NCI-H524 treated with DMSO at 0.1 percent for 48 hours (cell line): ENCODE measurements around the gene E2F2.

Experiments
- DNase-seq: peaks from one replicate; lab custom pipeline; 2025; lab: John Stamatoyannopoulos, UW

The E2F2 gene

DNA sequence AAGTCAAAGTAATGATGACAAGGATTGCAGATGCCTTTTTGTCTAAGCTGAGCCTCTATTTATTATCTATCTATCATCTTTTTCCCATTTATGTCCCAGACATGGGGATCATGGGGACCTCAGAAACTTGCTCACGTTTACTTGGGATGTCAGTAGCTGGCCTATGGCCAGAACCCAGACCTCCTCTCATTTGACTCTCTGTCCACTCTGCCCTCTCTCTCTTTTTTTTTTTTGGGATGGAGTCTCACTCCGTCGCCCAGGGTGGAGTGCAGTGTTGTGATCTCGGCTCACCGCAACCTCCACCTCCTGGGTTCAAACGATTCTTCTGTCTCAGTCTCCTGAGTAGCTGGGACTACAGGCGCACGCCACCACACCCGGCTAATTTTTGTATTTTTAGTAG is 32.0 kb upstream of the E2F2 start:
- DNase-seq: no peak

DNA sequence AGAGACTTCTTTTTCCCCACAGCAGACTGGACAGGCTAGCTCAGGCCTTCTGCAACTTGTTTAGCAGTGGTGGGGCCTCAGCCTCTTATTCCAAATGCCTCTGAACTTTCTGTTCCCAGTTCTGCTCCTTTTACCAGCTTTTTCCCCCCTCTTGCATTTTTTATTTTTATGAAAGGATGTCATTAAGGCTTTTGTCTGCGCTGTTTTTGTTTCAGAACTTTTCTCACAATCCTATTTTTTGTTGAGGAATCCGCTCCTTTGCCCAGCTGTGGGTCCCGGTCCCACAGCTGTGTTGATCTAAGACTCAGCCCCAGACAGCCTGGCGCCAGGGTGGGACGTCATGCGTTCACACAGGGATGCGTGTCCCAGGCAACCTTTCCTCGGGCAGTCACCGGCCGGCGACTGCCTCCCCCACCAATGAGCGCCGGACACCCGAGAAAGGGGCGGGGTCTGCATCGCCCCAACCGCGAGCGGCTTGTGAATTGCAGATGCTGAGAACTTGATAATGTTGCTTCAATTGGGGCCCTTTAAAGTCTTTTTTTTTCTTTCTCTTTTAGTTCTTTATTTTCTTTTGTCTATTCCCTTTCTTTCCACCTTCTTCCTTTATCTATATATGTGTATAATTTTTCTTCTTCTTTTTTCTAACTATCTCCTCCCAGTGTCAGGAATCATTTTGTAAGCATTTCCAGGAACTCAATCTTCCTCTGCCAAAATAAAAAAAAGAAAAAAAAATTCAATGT is 31.3 kb upstream of the E2F2 start:
- DNase-seq: peak; percentile 23

DNA sequence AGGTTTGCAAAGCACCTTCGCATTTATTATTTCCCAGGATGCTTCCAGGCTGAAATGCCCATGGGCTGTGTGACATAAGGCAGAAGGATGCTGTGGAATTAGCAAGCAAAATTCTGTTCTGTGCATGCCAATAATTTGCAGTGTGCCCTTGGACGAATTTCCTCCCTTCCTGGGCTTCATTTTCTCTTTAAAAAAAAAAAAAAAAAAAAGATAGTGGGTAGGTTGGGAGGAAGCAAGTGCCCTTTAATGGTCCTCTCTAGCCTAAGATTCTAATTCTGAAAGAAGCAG is 30.7 kb upstream of the E2F2 start:
- DNase-seq: no peak

DNA sequence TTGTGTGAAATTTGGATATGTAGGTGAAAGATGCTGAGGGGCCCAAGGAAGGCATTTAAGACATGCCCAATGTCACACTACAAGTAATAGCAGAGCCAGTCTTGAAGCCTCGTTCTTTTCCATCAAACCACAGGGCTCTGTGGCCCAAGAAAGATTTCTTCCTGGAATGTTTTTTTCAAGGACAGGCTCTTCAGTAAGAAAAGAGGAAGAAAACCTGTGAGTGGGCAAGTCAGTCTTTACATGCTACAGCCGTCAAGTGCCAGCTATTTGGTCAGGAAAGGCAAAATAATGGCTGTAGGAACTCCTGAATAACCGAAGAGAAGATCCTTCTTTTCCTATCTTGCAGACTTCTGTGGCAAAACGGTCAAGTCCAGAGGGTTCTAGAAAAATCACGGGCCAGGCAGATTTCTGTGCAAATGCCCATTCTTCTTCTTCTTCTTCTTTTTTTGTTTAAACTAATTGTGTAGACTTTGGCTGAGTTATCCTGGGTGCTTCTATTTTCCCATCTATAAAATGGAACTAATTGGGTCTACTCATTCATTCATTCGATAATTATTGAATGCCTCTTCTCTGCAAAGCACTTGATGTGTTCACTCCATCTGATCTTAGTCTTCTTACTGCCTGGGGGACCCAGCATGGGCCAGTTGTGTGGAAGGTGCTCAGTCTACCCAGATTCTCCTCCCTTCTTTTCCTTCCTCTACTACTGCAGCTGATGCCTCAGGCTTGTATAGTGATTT is 30.2 kb upstream of the E2F2 start:
- DNase-seq: no peak

DNA sequence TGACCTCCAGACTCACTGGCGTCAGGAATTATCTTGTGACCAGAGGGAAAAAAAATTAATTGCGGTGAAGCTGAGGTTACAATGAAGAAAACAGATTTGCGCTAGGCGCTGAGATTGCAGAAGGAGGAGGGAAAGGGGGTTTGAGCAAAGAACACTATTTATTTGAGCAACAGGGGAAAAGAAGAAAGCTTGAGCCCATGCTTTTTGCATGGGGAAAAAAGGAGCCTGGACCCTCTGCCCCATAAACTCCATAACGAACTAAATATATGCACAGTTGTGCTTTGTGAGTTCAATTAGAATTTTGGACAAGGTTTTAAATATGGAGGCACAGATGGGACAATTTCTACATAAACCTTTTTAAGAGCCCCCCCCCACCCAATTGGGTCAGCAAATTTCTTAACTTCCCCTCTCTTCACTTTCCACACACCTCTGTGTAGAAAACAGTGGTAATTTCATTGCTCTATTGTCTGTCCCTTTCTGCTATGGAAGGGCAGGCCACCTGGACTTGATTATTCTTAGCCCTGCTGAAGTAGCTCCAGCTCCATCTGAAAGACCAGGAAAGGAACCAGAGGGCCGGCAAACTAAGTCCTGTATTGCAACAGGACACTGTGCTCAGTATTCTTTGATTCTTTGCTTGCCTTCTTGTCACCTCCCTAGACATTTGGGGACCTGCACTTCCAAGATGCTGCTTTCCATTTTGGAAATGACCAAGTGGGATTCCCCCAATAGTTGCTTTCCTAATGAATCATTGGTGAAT is 29.1 kb upstream of the E2F2 start:
- no peak for DNase-seq

DNA sequence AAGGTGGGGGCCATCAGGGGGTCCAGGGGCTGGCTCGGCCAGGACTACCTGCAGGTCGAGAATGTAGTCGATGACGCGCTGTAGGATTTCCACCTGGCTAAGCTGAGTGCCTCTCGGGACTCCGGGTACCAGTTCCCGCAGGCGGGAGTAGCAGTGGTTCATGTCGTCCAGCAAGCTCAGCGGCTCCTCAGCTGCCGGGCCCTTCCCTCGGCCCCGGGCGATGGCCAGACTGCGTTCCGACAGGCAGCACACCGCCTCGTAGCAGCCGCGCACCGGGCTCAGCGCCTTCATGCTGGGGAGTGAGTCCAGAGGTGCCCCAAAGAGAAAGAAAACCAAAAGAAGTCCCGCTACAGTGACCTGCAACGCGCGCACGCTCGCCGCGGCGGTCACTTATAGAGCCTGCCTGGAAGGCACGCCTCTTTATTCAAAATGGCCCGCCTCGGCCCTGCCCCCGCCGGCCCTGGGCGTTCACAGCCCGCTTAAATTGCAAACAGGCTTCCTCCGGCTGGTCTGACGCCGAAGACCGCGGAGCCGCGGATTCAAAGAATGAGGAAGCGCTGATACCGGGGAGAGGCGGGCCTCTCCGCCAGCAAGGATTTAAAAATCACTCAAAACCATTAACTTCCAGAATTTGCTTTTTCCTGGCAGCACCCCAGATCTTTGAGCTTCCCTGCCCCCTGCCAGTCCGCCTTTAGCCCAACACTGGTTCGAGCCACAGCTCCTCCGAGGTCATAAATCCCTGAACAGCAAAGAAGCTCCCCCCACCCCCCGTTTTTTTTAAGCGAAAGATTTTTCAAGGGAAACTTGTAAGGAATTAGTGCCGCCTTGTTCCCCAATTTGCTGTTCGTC is 28.3 kb upstream of the E2F2 start, which contains the start of gene ID3:
ID3 (minus strand) TSS at position 366 of the 849 bp plus-strand sequence; CDS start at position 291, 75 bp downstream.
- peak; percentile 45 for DNase-seq

DNA sequence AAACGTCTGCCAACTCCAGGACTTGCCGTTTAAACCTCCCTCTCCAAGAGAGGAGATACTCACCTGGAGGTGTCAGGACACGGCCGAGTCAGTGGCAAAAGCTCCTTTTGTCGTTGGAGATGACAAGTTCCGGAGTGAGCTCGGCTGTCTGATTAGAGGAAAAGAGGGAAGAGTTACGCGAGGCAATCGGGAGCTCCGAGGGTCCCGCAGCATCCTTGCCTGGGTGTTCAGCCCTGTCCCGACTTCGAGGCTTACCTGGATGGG is 27.8 kb upstream of the E2F2 start:
- no peak for DNase-seq

DNA sequence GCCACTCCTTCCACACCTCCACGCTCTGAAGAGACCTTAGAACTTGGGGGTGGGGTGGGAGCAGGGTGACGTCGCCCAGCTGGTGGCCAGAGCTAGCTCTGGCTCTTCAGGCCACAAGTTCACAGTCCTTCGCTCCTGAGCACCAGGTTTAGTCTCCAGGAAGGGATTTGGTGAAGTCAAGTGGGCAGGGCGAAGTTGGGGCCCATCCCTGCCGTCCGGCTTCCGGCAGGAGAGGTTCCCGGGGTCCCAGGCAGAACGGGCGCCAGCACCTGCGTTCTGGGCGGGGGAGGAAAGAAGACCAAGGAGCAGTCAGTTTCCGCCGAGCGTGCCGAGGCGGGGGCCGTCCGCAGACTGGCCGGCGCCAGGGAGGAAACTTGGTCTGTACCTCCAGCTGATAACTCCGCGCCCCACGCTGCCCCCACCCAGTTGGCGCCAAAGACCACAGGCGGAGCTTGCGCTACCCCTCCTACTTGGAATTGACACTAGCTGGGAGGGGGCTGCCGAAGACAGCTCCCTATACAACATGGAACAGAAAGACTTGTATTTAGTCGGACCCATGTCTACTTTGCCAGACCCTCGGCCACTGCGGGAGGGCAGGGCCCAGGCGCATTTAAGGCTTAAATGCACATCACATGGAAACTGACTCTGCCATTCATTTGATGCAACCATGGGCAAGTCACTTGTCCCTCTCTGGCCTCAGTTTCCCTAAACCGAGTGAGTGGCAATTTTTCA is 27.3 kb upstream of the E2F2 start:
- DNase-seq: peak; percentile 17

DNA sequence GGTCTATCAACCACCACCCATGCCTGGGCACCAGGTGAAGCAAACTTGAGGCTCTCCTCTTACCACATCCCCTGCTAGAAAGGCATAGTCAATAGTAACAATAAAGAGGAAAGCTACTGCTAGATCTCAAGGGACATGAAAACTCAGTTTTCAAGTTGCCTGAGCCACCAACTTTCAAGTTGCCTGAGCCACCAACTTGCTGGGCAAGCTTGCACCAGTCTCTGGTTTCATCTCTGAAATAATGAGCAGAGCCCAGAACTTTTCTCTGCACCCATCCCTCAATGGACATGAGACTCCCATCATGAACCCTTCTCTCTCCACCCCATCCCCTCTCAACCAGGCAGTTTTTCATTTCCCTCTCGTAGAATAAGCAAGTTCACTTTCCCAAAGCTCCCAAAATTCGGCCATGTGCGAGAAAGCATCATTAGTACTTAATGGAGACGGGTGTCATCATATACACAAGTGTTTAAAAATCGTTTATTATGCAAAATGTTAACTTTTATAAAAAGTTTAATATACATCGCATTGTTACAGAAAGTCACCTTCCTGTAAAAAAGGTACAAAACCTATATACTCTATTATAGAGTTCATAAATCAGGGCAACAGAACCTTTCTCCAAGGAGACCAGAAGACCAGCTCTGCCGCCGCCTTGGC is 26.6 kb upstream of the E2F2 start:
- no peak for DNase-seq

DNA sequence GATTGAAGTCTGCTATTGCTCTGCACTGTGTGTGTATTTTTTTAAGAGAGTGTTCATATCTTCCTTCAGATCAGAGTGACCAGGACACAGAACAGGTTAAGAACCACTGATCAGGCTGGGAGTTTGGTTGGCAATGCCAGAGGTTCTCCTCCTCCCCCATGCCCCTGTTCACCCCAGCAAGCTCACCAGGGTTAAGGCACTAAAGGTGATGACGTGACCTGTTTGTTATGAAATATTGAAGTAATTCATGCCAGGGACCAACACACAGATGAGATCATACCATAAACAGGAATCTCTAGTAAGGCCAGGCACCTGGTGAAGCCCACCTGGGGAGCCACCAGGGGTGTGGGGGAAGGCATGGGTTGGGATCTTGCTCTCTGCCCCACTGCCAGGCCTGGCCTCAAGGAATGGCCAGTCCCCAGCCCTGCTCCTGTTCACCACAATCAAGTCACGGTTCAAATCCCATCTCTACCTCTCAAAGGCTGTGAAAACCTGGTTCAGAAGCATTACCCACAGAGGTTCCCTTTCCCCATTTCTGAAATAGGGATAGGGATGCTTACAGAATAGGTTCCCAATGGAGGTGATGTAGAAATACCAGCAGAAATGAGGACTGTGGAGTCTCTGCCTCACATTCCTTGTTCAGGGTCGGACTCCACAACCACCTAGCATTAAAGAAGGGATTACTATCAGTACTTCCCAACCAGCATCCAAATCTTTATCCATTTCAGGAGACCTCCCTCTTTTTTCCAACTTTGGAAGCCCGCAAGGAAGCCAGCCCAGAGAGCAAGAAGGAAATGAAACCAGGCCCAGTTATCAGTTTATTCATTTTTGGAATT is 25.8 kb upstream of the E2F2 start:
- DNase-seq: no peak

DNA sequence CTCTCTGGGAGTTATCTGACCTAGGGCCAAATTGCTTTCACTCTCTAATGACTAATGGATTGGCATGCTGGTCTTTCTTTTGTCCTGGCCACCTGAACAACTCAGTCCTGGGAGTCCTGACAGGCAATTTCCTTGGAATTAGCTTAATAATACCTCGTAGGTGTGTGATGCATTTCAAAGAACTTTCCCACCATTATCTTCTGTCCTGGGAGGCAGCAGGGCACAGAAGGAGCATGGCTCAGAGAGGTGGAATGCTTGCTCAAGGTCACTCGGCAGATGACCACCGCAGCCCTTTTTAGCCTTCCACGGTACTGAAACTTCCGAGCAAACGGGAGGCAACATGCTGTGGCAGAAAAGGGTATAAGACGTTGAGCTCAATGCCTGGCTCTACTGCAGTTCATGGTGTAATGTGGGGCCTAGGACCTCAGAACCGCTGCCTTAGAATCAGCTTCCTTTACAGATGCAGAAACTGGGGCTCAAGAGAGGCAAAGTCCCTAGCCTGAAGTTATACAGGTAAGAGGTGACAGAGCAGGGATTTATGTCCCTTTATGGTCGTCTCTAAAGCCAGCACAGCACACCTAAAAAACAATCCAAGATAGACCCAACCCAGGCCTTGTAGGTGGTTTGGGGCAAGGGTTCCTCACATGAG is 25.1 kb upstream of the E2F2 start:
- DNase-seq: no peak

DNA sequence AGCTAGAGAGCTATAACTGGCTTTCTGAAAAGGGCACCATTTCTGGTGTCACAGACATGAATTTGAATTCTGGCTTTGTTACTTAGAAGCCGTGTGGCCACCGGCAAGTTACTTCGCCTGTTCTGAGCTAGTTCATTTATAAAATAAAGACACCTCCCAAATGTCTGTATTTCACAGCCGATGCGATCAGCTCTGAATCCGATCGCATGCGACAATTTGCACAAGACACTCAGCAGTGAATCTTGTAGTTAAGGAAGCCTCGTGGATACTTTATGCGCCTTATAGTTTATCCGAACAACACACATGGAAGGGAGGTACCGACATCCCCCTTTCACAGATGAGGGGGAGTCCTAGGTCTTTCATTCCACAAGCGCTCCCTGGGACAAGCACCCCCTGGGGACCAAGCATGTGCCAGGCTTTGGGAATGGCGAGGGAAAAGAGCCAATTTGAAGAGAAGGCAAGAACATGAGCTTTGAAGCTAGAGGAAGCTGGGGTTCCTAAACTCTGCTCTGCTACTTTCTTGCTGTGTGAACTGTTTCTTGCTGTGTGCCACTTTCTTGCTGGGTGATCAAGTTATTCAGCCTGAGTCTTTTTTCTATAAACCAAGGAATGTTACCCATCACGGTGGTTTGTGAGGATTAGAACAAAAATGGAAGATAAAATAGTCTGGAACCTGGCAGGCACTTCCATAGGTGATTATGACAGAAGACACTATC is 24.4 kb upstream of the E2F2 start:
- no peak for DNase-seq

DNA sequence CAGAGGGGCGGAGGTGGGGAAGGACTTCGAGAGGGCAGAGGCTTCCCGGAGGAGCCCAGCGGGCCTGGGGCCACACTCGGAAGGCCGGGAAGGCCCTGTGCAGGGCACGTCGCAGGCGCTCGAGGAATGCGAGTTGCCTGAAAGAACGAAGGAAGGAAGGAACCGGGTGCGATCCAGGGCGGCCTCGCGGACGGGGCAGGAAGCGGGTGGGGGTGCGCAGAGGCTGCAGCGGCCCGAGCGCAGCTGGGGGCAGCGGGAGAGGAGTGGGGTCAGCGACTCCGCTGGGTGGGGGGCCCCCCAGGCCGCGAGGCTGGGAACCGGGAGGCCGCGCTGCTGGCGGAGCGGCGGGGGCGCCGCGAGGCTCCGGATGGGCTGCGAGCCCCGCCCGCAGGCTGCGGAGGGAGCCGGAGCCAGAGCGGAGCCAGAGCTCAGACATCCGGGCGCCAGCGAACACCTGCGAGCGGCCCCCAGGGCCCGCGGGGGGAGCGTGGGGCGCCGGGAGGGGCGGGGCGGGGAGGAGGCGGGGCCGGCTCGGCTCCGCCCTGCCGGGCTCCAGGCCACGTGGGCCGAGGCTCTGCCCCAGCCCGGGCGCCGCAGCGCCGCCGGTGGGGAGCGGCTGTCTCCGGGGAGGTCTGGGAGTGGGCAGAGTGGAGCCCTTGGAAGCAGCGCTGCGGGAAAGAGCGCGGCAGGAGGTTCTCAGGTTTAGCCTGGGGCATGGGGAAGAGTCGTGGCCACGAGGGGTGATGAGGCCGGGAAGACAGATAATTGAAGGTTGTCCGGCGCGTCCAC is 23.6 kb upstream of the E2F2 start:
- peak; percentile 68 for DNase-seq

DNA sequence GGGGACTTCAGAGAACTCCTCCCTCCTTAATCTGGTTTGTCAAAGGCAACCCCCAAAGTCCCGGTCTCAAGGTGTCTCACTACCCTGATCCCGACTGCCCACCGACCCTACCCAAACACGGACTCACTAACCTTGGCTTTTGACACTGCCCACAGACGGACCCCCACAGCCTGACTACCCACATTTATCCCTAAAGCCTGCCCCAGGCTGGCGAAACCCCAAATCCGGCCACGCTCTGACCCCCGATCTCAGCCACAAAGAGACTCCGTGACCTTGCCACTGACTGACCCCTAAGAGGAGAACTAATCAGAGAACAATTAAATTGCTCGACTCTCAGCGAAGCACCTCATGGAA is 23.1 kb upstream of the E2F2 start:
- DNase-seq: no peak

DNA sequence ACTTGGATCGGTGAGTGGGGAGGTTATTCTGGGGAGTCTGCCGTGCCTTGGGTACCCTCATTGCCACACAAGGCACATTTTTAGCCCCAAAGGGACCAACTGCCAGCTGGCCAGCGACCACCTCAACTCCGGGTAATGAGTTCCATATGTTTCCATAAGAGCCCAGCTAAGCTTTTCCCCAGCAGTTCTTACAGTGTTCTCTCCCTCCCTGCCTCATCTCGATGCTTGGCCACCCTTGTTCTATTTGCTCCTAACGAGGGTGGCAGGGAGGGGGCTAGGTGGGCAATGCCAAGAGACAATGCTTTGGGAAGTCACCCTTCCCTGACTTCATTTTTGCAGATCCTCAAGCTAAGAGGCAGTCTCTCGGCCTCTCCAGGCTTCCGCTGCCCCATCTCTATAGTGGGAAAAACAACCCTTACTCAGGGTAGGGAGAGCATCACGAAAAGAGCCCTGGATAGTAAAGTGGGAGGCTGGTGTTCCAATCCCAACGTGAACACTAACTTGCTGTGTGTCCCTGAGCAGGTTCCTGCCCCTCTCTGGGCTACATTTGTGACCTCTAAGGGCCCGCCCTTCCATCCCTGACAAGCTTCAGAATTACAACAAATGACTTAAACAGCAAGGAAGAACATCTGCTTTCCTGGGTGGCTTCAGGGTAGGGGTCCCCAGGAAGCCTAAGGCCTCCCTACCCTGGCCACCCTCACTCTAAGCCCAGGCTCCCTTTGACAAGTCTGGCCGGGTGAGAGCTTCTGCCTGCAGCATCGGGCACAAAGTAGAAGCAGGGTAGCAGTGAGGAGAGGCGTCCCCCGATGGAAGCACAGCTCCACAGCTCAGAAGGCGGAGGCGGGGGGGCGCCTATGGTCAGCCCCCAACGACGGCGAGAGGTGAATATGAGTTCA is 22.4 kb upstream of the E2F2 start:
- no peak for DNase-seq

DNA sequence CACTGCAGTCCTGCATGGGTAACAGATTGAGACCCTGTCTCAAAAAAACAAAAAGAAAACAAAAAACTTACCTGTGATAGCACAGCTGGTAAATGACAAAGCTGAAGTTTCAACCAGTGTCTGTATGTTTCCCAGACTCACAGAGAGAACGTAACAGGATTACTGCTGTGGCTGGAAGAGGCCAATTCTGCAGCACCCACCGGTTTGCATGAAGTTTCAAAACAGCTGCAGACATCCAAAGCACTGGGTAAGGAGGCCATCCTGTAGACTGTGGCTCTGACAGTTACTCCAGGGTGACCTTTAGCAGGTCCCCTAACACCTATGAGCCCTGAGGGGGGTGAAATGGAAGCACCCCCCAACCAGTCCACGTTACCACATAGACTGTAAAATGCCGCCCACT is 20.8 kb upstream of the E2F2 start:
- DNase-seq: no peak

DNA sequence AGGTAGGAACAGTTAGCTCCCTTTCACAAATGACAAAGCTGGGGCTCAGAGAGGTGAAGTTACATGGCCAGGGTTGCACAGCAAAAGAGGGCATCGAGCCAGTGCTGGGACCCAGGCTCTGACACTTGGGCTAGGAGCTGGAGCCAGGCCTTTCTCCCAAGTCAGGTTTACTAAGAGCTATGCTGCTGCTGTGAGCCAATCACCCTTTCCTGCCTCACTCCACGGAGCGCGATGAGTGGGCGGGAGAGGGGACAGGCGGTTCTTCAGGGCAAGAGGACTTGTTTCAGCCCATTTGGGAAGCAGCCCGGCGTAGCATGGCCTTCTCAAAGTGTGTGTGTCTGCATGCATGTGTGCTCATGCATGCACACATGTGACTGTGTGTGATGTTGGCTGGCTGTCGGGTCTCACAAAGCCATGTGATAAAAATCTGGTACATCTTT is 17.7 kb upstream of the E2F2 start:
- DNase-seq: no peak
